SHP77 treated with DMSO at 0.1 percent for 48 hours (cell line): ENCODE measurements around the gene LTBP1.
"Not testable (repeated sequence)": the region's sequence is repeated elsewhere in the genome, so short reads cannot be mapped to it uniquely, and the experiment has no call there.

Experiments used
- DNase-seq: peaks from one replicate; lab custom pipeline; 2025; lab: John Stamatoyannopoulos, UW

LTBP1 gene

DNA sequence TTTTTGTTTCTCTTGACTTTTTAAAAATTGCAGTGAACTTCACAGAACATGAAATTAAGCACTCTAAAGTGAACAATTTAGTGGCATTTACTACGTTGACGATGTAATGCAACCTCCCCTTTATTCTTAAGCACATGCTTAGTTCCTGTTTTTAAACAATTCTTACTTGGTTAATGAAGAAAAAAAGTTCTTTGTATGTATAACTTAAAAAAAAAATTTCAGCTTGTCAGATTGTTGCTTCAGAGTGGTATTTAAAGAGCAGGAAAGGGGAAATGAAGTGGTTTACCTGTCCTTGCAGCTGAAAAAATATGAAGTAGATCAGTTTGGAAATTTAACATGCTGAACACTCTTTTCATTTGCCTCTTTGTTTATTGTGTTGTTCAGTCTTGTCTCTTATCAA, 434.0 kb downstream of the LTBP1 start:
- DNase-seq = no peak

DNA sequence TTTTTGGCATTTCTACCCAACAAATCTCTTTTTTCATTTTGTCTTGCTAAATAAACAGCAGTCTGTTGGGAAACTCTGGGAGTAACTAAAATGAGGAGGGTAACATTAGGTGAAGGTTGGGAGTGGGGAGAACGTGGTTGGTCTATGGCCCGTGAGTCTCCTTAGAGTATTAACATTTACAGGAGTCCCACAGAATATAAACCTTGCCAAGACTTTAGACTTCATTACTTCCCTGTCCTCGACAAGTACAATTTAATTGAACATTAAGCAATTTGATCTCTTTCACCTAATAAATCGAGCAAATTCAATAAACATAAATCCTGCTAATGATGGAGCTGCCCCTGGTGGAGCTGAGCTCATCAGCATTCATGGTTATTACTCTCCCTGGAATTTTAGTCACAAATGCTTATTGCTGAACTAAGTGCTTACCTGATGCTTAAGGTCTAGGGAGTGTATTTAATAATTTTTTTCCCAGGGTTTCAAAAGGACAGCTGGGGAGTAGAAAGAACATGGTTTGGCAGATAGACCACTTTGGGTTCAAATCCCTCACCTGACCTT, 434.6 kb downstream of the LTBP1 start:
- no peak for DNase-seq

DNA sequence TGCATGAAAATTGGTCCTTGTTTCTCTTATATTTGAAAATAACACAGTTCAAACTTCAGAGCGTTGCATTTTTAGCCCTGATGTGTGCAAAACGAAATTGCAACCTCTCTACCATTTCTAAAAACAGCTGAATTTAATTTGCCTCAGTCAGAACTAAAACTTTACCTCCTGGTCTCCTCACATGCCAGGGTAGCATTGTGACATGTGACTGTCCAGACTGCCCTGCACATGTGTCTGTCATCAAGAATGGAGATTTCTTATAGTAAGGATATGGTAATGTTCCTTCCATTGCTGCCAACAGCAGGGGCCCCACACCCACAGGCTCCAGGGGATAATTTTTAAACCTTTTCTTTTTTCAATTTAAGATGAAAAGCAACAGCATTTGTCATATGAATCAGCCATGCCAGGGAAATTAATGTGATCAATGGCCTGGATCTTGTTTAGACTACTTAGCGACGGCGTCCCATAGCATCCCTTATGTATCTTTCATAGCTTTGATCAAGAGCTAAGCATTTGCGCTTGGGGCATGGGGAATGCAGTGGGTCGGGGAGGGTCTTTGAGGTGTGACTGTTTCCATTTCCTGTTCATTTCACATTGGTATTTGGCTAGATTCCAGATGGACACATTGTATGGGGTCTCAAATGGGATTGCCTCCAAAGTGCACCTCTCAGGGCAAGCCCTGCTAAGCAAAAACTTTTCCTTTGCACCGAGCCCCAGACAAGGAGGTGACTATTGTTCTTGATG, 437.3 kb downstream of the LTBP1 start:
- DNase-seq = no peak

DNA sequence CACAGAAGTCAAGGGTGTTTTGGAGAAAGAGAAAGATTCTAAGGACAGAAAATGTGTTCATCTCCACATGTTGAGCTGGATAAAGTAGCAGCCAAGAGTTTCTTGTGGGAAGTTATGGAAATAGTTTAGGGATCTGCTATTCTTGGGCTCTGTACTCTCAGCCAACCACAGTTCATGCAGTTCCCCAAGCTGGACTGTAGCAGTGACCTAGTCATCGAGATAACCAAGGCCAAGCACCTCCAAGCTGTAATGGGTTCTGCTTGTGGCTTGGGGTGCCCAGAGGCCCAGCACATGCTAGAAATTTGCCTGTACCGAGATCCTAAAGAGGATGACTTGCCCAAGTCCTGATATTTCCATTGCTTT, 437.8 kb downstream of the LTBP1 start:
- no peak for DNase-seq

DNA sequence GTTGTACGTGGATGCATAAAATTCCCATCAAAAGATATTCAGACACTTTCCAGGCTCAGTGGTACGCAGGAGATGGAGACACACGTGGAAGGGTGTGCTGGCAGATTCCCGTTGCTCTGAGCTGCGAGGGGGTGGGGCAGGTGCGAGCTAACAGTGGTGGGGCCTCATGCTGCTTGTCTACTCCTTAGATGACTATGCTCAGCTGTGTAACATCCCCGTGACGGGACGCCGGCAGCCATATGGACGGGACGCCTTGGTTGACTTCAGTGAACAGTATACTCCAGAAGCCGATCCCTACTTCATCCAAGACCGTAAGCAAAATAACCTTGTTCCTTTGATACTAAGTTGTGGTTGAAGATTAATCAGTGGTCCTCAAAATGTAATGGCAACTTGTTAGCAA, 442.2 kb downstream of the LTBP1 start:
- no peak for DNase-seq

- DNase-seq = not testable (repeated sequence)
These were observed 442.9 kb downstream of the LTBP1 start for GRCh38 chr2:33389695-33390094.

DNA sequence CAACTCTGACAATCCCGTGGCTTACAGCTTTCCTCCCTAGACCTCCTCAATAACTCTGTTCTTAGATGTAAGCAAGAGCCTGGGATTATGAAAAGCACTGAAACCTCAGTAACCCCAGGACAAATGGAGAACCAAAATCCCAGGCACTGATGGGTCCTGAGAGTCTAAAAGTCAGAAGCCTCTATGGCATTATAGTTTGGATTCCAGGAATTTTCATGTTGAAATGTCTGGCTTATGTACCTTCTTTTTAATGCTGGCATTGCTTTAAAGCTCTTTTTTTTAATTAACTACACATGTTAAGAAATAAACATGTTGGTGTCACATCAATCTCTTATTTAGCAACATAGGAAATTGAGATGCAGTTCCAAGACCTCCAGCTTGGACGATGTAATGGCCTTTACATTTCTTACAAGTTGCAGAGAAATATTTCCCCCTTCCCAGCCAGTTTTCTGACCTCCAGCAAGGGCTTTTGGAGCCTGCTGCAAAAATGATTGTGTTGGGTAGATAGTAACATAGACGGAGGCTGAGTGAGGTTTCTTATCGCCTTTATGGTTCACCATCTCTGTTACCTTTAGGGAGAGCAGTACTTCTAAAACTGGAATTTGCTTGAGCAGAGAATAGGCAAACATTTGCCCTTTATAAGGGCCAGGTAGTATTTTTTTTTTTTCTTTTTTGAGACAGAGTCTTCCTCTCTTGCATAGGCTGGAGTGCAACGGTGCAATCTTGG, 444.9 kb downstream of the LTBP1 start:
- DNase-seq = no peak

GRCh38 chr2:33392366-33392765, 445.6 kb downstream of the LTBP1 start:
- DNase-seq = no peak

GRCh38 chr2:33395034-33395433, 448.3 kb downstream of the LTBP1 start:
- no peak for DNase-seq

- DNase-seq = no peak
These were observed 449.0 kb downstream of the LTBP1 start for GRCh38 chr2:33395655-33396249.

DNA sequence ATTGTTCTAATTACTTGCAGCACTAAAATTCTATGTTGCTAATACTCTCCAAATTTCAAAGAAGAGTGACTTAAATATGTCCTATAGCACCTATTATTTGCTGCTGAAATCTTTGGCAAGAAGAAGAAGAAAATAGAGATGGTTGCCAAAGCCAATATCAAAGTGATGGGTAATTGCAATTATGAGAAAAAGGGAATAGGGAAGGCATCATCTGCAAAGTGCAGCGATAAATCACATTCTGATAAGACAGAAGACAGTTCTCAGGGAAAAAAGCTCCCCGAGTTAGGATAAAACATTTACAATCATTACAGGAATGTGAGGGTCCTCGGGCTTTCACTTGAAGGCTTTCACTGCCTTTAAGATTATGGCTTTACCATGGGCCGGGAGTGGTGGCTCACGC, 457.6 kb downstream of the LTBP1 start:
- no peak for DNase-seq

- DNase-seq = no peak
These were observed 459.9 kb downstream of the LTBP1 start for GRCh38 chr2:33406622-33407021.

DNA sequence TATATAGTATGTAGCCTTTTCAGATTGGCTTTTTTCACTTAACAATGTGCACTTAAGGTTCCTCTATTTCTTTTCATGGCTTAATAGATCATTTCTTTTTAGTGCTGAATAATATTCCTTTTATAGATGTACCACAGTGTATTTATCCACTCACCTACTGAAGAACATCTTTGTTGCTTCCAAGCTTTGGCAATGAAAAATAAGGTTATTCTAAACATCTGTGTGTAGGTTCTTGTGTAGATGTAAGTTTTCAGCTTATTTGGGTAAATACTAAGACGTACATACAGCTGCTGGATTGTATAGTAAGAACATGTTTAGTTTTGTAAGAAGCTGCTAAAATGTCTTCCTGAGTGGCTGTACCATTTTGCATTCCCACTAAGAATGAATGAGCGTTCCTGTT, 461.4 kb downstream of the LTBP1 start:
- DNase-seq = no peak

DNA sequence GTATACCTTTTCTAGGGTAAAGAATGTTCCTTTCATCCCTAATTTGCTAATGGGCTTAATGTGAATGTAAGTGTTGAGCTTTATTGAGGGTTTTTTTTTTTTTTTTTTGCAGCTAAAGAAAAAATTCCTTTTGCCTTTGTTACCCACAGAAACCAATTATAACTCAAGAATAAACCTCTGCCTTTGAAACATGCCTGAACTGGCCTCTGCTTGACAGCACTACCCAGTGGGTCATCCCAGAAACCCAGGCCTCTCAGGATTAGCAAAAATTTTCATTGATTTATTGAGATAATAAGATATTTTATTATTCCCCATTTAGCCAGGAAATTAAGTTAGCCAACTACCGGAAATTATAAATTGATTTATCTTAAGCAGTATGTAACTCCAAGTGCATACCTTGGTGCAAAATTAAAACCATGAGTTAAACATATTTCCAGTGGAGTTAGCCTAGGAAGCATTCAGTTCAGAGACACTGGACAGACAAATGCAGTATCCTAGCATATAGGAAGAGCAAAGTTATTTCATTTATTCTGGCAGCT, 462.7 kb downstream of the LTBP1 start:
- DNase-seq = no peak

GRCh38 chr2:33411765-33412164, 465.0 kb downstream of the LTBP1 start:
- DNase-seq = peak; percentile 76

- DNase-seq = no peak
These were observed 466.2 kb downstream of the LTBP1 start for GRCh38 chr2:33412920-33413319.

- no peak for DNase-seq
These were observed 472.9 kb downstream of the LTBP1 start for GRCh38 chr2:33419581-33420200.

GRCh38 chr2:33420726-33421125, 474.0 kb downstream of the LTBP1 start:
- DNase-seq = no peak

GRCh38 chr2:33421820-33422219, 475.1 kb downstream of the LTBP1 start:
- no peak for DNase-seq

DNA sequence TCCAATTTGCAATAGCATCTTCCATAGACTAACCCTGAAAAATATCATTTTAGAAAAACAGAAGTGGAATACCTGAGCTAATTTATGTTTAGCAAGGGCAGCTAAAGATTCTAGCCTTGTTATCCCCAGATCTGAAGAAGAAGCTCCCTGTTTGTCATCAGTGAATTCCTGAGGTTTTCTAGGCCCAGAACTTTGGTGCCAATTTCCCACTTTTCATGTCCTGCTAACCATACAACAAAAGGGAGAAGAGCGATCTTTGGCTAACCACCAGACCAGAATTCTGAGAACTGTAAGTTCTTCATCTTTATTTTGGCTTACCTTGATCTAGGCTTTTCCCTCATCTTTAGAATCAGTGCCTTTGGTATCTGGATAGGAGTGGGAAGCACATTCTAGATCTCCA, 478.4 kb downstream of the LTBP1 start:
- DNase-seq = no peak

DNA sequence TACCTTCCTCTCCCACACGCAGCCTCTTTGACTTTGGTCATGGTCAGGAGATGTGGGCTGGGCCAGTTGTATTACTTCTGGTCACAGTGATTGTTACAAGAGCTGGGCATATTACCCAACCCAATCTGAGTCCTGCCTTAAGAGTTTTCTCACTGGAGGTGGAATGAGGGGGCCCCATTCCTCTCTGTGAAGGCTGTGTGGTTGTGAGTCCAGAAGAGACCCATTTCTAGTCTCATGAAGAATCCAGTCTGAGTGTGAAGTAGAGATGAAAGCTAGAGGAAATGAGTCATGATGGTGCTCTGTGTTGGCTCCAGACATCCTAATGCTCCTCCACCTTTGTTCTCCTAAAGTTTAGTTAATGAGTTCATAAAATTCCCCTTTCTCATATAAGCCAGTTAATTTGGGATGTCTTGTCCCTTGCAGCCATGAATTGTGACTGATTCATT, 478.9 kb downstream of the LTBP1 start:
- DNase-seq = no peak

- DNase-seq = no peak
These were observed 480.0 kb downstream of the LTBP1 start for GRCh38 chr2:33426666-33427231.
